GM12865 (cell line): ENCODE data around the gene IL1RAPL2.

ENCODE experiments used
- DNase-seq: peaks from one replicate; pipeline ENCODE4 v3.0.0; 2010; ENCODE audit warnings: low read depth
- H3K4me3 ChIP-seq: 2 replicates; pipeline ENCODE4 v1.5.1; 2011; ENCODE audit warnings: mild to moderate bottlenecking, low read depth, low read length, control low read depth
- TF ChIP-seq, protein P1 (sequence below): IDR thresholded peaks from 2 replicates; pipeline ENCODE4 v1.5.1; 2011; ENCODE audit warnings: low read length, control low read depth, low read depth, inconsistent platforms; ENCODE audit not compliant: insufficient read depth; ENCODE audit errors: missing control alignments

The IL1RAPL2 gene

DNA sequence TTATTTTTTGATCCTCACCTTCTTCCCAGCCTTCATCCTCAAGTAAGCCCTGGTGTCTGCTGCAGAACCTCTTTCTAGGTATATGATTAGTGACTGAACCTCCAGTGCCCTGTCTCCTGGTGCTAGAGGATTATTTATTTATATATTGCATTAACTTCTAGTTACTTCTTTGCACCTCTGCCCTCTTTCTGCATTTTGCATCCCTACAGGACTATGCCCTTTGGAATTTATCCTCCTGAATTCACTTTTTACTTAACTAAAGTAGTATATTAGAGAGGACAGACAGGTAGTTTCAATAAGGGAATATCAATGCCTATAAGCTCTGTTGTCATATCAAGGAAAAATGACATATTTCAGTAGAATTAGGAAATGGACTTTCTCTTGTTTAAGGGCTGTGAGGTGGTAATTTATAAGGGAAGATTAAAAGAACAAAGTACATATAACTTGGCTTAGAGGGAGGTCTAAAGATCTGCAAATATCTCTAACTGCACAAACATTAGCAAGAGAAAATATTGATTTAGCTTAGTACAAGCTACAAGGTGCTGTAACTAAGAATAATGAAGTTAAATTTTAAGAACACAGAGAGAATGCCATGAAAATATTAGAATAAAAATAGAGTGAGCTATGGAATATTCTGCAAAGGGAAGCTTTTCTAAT lies 472.8 kb downstream of the IL1RAPL2 start:
- no peak overlapping the region for H3K4me3 ChIP-seq
- no peak for DNase-seq
- TF ChIP-seq, protein P1, sequence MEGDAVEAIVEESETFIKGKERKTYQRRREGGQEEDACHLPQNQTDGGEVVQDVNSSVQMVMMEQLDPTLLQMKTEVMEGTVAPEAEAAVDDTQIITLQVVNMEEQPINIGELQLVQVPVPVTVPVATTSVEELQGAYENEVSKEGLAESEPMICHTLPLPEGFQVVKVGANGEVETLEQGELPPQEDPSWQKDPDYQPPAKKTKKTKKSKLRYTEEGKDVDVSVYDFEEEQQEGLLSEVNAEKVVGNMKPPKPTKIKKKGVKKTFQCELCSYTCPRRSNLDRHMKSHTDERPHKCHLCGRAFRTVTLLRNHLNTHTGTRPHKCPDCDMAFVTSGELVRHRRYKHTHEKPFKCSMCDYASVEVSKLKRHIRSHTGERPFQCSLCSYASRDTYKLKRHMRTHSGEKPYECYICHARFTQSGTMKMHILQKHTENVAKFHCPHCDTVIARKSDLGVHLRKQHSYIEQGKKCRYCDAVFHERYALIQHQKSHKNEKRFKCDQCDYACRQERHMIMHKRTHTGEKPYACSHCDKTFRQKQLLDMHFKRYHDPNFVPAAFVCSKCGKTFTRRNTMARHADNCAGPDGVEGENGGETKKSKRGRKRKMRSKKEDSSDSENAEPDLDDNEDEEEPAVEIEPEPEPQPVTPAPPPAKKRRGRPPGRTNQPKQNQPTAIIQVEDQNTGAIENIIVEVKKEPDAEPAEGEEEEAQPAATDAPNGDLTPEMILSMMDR: no peak

DNA sequence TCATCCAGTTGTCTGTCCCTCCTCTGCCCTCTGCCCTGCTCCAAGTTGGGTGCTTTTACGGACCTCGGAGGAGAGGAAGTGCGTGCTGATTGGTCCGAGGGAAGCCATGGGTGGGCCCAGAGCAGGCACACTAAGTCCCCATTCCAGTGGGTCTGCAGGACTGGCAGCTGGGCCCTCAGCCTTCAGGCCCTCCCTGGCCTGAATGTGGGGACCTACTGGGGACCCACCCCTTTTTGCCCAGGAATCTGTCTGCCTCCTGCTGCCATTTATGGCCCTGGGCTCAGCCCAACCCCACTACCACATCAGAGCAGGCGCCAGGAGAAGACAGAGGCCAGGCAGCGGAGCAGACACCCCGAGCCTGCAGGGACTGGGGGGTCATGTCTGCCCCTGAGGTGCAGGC lies 484.9 kb downstream of the IL1RAPL2 start:
- H3K4me3 ChIP-seq: no peak overlapping the region
- TF ChIP-seq, protein P1: no peak
- DNase-seq: no peak

DNA sequence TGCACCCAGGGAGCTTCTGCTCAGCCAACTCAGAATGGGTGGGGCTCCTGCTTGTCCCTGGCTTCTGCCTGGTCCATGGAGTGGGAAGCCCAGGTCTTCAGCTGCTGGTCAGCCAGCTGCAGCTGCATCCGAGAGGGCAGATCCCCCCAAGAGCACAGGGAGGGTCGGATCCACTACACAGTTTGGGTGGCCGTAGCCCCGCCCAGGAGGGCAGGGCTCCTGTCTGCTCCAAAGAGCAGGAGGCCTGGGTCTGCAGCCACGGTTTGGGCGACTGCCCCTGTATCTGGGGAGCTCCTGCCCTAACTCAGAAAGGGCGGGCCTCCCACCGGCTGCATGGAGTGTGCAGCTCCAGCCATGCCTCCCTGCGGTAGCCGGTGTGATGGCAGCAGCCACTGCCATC lies 485.4 kb downstream of the IL1RAPL2 start:
- no peak for DNase-seq
- TF ChIP-seq, protein P1: no peak
- no peak overlapping the region for H3K4me3 ChIP-seq

DNA sequence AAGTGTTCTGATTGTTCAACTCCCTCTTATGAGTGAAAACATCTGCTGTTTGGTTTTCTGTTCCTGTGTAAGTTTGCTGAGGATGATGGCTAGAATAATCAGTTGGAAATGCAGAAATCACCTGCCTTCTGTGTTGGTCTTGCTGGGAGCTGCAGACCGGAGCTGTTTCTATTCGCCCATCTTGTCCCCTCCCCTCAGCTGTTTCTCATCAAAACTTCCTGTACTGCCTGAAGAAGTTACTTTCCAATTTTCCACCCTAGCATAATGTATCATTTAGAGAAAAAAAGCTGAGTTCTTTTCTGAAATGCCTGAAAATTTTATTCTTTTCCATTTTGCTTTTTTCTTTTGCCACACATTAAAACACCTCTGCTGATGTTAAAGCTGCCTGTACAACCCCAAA lies 486.9 kb downstream of the IL1RAPL2 start:
- no peak overlapping the region for H3K4me3 ChIP-seq
- DNase-seq: no peak
- TF ChIP-seq, protein P1: no peak

DNA sequence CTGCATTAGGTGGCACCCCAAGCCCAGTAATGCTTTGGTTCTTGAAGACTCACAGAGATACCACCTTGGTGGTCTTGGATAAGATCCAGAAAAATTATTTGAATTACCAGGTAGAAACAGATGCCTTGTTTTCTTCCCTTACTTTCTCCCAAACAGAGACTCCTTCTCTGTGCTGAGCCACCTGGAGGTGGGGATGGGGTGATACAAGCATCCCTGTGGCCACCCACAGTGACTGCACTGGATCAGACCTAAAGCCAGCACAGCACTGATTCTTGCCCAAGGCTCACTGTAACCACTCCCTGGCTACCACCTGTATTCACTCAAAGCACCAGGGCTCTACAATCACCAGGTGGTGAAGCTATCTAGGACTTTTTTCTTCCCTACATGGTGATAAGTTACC lies 497.7 kb downstream of the IL1RAPL2 start:
- TF ChIP-seq, protein P1: no peak
- no peak for DNase-seq
- no peak overlapping the region for H3K4me3 ChIP-seq

DNA sequence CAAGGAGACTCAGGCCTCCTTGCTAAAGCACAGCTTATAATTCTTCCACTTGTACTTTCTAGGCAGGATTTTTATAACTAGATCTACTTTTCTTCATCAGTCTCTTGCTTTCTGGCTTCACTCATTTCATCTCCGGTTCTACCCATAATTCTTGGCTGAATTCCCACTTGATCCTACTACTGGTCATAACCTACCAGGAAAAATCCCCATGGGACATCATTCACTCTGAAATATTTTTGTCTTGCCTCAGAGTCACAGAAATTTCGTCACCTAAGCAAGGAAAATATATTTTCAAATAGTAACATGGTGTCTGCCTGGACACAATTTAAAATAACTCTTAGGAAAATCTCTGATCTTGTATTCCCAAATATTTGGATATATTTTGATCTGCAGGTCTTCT lies 532.2 kb downstream of the IL1RAPL2 start:
- TF ChIP-seq, protein P1: no peak
- no peak overlapping the region for H3K4me3 ChIP-seq
- no peak for DNase-seq

DNA sequence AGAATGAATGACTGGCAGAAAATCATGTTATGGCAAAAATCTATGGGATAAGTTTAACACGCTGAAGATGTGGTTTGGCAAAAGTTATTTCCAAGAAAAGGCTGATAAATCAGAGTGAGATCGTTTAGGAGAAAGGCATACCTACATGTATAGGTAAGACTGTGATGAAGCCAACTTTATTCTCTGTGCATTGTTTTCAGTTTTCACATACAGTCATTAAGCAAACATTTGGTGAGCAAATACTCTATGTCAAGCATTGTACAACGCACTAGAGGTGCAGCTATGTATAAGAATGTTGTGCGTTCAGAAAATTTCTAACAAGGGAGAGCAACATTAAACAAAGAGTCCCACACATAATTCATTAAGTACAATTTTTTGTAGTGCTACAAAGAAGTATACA lies 532.8 kb downstream of the IL1RAPL2 start:
- TF ChIP-seq, protein P1: no peak
- H3K4me3 ChIP-seq: no peak overlapping the region
- no peak for DNase-seq
